Activated CD4-positive, alpha-beta T cell treated with anti-CD3 and anti-CD28 coated beads, Interleukin-2, amount 50 U/mL, for 48 hours (primary cell): Measurements from ENCODE around the gene EEF2K.
"Not testable (repeated sequence)": the region's sequence is repeated elsewhere in the genome, so short reads cannot be mapped to it uniquely, and the experiment has no call there.

Experiments used
- DNase-seq, 2 experiments: peaks; one replicate each; pipeline ENCODE4 v3.0.0-alpha.2; 2020

EEF2K gene

DNA sequence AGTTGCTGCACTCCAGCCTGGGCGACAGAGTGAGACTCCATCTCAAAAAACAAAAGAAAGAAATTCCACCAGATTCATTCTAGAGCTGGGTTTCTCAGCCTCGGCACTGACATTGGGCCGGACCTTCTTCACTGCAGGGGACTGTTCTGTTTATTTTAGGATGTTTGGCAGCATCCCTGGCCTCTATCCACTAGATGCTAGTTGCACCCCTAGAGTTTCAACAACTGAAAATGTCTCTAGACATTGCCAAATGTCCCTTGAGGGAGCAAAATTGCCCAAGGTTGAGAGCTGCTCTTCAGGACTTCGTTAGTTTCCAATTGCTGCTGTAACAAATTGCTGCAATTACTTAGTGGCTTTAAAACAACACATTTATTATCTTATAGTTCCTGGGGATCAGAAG, 7.2 kb downstream of the EEF2K start:
- DNase-seq = no peak

DNA sequence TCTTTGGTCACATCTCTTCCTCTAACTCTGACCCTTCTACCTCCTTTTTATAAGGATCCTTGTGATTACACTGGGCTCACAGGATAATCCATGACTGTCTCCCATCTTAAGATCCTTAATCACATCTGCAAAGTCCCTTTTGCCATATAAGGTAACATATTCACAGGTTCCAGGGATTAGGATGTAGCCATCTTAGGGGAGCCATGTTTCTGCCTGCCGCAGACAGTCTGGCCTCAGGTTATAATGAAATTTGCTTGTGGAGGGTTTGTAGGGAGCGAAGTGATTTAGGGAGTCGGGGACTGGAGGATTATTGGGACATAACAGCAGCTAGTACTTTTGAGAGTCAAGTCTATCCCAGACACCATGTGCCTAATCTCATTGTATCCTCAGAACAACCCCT, 7.7 kb downstream of the EEF2K start:
- DNase-seq = no peak

DNA sequence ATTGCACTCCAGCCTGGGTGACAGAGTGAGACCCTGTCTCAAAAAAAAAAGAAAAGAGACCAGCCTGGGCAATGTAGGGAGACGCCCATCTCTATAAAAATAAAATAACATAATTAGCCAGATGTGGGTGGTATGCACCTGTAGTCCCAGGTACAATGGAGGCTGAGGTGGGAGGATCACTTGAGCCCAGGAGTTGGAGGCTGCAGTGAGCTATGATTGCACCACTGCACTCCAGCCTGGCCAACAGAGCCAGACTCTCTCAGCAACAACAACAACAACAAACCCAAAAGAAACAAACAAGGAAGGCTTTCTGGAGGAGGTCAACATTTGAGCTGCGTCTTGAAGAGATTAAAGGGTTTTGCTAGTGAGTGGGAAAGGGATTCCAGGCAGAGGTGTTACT, 8.3 kb downstream of the EEF2K start:
- DNase-seq = no peak

DNA sequence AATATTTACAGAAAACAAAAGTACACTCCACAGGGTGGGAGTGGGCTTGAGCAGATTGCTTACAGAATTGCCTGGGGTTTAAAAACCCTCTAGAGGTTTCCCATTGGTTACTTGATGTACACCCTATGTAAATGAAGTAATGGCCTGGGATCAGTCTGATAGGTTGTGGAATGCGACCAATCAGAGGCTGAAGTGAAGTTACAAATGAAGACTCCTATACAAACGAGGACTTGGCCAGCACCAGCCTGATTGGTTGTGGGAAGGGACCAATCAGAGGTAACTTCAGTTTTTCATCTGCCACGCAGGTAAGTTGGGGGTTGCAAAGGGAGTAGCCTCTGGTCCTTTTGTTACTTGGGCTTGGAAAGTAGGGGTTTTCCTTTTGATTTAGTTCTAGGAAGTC, 8.8 kb downstream of the EEF2K start:
- DNase-seq = no peak

DNA sequence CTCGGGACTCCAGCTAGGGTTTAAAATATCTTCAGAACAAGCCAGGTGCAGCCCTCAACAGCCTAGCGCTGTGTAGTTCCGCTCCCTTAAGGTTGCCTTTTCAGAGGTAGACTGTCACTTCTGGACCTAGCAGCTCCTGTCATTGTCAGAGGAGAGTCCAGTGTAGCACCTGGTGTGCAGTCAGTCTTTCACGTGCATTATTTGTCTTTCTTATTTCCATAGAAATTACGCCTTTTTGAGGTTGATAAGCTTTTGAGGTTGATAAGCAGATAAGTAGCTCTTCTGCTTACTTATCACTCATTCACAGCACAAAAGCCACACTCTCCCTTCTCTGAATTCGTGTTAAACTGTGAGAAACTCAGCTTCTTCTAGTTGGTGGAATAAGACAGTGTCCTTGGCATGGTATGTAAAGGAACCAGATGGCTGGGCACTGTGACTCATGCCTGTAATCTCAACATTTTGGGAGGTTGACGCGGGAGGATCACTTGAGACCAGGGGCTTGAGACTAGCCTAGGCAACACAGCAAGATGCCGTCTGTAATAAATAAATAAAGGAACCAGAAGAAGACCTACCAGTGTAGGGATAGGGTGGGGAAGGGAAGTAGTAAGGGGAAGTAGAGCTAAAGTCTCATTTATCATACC, 10.2 kb downstream of the EEF2K start:
- no peak for DNase-seq

DNA sequence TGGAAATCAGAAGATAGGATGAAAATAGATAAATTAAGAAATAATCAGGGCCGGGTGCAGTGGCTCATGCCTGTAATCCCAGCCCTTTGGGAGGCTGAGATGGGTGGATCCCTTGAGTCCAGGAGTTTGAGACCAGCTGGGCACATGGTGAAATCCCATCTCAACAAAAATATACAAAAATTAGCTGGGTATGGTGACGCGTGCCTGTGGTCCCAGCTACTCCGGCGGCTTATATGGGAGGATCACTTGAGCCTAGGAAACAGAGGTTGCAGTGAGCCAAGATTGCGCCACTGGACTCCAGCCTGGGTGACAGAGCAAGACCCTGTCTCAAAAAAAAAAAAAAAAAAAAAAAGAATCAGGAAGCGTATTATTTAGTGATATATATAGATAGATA, 10.8 kb downstream of the EEF2K start:
- not testable (repeated sequence) for DNase-seq

DNA sequence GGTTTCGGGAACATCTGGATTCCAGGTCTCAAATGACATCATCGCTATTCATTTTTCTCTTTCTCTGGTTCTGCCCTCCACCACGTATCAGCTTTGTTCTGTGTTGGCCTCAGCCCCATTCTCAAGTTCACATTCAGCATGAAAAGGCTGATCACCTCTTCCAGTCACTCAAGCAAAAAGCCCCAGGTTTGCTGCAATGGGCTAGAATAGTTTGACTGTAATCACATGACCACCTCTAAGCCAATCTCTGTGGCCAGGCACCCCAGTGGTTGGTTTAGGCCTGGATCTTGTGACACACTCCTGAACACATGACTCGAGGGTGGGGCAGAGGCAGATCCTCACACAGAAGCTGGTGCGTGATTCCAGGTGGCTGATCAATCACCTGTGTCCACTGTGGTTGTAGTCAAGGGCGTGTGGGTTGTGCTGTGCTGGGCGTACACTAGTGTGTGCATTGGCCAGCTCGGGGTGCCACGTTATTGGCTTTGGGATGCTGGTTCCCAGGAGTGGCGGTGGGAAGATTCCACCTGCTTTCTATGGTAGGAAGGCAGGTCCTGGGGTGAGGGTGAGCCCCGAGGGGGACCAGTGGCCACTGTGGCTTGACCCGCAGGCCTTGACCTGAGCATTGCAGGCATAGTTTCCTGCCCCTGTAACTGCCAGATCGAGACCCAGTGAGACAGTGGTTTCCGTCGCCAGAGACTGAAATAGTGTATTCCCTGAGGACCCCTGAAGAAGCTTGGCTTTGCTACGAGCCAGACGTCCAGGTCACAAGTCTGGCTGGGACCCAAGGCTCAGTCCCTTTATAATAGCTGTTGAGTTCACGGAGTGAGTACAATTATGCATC, 12.0 kb downstream of the EEF2K start:
- DNase-seq = peak in 1 of 2 experiments; percentile 27

DNA sequence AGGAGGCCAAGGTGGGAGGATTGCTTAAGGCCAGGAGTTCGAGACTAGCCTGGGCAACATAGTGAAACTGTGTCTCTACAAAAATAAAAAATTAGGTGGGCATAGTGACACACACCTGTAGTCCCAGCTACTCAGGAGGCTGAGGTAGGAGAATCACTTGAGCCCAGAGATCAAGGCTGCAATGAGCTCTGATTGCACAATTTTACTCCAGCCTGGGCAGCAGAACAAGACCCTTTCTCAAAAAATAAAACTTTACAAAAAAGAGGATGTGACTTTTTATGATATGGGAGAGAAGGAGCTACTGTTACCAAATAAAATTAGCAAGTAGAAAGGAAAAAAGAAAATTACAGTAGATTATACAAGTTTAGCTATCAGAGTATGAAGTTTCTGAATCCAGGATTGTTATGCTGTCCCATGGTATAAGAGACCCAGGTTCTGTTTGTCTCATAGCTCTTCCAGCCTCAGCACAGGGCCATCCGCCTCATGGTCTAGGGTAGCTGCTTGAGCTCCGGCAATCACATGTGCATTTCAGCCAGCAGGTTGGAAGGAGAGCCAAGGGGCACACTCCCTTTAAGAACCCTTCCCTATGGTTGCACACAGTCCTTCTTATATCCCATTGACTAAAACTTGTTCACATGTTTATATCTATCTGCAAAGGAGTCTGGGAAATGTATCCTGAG, 13.5 kb downstream of the EEF2K start:
- no peak for DNase-seq

DNA sequence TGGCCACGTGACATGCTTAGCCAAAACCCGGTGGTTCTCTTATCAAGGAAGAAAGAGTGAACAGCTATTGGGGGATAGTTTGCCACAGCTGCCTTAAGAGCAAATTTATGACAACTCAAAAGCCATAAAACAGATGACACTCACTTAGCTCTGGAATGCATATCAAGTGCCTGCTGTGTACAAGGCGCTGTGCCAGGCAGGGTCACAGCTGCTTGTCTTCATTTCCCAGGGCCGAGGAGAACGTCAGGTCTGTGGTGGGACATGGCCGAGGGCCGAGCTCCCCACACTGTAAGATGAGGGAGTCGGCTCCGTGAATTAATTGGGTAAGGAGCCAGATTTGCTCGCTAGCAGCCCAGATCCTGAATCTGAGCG, 14.0 kb downstream of the EEF2K start:
- no peak for DNase-seq

DNA sequence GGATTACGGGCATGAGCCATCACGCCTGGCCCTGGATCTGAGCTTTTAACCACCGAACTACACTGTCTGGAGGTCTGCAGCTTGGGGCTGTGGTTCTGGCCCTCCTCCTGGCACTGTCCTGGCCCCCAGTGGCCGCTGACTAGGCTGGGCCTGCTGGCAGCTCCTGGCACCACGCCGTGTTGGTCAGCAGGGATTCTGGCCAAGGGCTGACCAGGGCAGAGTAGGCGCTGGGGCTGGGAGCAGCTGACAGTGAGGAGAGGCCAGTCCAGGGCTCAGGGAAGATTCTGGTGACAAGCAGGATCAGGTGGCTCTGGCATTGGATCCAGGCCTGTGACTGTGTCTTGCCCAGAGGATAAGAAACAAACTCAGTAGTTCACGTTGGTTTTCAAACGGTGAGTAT, 14.6 kb downstream of the EEF2K start:
- DNase-seq = no peak

DNA sequence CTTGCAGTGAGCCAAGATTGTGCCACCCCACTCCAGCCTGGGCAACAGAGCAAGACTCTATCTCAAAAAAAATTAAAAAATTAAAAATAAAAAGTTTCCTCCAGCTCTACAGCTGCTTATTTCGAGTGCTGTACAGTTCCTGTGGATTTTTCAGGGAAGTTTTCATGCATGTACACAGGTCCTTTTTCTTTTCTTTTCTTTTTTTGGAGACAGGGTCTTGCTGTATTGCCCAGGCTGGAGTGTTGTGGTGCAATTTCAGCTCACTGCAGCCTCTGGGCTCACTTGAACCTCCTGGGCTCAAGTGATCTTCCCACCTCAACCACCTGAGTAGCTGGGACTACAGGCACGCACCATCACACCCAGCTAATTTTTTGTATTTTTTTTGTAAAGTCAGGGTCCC, 15.9 kb downstream of the EEF2K start:
- DNase-seq = no peak

DNA sequence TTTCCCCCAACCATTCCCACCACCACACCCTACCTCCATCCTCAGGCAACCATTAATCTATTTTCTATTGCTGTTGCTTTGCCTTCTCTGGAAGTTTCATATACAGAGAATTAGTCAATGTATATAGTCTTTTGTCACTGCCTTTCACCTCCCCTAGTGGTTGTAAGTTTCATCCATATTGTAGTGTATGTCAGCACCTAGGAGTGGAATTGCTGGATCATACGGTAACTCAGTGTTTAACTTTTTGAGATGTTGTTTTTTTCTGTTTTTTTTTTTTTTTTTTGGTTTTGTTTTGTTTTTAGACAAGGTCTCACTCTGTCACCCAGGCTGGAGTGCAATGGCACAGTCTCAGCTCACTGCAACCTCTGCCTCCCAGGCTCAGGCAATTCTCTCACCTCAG, 16.9 kb downstream of the EEF2K start:
- DNase-seq = no peak

DNA sequence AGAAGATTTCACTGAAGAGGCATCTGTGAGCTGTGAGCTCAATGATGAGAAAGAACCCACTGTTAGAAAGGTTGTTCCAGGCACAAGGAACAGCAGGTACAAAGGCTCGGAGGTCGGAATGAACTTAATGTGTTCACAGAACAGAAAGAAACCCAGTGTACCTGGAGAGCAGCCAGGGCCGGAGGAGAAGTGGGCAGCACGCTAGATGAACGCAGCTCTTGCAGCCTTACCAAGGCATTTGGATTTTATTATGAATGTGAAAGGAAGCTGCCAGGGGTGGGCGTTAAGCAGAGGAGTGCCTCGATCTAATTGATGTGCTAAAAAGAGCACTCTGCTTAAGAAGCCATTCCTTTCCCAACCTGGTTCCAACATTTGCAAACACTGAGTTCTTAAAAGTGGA, 19.0 kb downstream of the EEF2K start:
- DNase-seq = no peak

DNA sequence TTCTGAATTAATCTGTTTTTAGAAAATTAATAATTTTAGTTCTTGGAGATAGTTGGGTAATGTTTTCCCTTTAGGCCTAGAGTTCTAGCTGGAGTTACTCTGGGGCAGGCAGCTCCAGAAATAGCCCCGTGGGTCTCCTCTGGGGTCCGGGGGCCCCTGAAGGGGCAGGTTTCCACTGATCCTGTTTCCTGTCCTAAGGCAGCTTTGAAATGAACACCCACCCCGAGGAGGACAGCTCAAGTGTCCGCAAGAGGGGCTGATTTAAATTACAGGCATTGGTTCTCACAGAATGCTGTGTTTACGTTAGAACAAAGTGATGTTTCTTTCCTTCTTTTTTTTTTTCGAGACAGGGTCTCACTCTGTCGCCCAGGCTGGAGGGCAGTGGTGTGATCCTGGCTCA, 23.8 kb downstream of the EEF2K start:
- no peak for DNase-seq

DNA sequence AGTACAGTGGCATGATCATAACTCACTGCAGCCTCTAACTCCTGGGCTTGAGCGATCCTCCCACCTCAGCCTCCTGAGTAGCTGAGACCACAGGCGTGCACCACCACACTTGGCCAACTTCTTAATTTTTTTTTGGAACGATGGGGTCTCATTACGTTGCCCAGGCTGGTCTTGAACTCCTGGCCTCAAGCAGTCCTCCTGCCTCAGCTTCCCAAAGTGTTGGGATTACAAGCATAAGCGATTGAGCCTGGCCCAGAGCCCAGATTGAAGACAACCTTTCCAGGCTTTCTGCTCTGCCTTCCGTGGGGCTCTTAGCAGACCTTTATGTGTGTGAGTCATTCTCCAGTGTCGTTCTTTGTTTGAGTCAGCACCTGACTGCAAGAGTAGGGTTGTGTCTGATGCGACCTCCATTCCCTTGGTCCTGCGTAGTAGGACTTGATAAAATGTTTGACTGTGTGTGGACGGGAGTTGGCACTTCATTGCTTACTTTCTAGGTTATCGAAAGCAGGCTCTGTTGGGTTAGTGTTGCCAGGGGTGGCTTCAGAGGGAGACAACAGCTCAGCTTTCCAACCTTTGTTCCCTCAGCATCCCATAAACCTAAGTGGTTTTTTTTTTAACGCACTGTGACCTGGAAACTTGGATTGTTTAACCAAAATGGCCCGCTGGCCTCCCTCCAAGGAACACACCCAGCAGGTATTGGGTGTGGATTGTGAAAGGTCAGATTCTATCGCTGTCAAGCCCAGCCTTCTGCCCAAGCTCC, 26.4 kb downstream of the EEF2K start:
- DNase-seq = peak; percentile 24 to 52

DNA sequence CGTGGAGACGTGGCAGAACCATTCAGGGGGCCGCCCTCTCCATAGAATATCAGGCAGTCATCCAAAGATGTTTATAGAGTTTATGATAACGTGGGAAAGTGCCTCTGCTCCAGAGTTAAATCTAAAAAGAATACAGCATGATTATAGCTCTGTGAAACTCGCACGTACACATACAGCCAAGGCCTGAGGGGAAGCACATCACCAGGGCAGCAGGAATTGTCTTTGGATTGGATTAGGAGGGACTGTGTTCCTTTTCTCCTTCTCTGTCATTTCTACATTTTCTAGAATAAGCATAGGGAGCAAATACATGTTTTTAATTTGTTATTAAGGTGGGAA, 26.9 kb downstream of the EEF2K start:
- DNase-seq = no peak

DNA sequence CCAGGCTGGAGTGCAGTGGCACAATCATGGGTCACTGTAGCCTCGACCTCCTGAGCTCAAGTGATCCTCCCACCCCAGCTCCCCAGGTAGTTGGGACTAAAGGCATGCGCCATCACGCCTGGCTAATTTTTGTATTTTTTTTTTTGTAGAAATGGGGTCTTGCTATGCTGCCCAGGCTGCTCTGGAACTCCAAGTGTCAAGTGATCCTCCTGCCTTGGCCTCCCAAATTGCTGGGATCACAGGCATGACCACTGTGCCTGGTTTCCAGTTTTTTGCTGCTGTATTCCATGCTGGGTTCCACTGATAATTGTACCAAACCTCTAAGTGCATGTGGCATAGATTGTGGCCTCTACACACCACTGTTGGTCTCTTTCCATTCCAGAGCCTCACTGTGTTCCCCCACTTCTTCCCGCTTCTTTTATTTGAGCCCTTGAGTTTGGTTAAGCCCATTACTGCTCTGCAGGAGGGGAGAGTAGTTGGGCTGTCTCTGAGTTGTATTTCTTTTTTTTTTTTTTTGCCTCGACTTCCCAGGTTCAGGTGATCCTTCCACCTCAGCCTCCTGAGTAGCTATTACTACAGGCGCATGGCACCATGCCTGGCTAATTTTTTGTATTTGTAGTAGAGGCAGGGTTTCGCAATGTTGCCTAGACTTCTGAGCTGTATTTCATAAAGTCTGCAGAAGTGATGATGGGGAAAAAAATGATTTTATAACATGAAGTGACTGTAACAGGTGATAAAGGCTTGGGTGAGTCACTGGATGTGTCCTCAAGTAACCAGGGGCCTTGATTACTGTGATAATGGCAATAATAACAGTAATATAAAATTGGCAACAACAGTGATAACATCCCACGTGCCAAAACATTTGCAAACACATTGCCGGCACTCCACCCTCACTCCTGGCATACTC, 30.0 kb downstream of the EEF2K start:
- no peak for DNase-seq

DNA sequence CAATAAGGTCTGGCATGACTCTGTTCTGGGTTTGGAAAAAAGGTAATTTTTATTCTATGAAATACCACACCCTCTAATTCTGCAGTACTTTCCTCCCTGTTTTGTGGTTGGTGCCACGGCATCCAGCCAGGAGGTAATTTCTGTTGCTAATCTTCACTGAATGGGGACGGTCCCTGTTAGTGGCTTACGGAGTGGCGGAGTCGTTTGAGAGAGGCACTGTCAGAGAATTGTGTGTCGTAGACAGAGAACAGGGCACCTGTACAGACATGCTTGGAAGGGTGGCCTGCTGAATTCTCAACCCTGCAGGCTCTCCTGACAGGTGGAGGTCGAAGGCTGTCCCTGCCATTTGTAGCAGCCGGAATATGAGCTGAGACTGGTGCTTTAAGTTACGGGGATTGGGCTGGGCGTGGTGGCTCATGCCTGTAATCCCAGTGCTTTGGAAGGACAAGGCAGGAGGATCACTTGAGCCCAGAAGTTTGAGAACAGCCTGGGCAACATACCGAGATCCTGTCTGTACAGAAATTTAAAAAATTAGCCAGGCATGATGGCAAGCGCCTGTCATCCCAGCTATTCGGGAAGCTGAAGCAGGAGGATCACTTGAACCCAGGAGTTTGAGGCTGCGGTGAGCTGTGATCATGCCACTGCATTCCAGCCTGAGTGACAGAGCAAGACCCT, 33.2 kb downstream of the EEF2K start:
- no peak for DNase-seq

DNA sequence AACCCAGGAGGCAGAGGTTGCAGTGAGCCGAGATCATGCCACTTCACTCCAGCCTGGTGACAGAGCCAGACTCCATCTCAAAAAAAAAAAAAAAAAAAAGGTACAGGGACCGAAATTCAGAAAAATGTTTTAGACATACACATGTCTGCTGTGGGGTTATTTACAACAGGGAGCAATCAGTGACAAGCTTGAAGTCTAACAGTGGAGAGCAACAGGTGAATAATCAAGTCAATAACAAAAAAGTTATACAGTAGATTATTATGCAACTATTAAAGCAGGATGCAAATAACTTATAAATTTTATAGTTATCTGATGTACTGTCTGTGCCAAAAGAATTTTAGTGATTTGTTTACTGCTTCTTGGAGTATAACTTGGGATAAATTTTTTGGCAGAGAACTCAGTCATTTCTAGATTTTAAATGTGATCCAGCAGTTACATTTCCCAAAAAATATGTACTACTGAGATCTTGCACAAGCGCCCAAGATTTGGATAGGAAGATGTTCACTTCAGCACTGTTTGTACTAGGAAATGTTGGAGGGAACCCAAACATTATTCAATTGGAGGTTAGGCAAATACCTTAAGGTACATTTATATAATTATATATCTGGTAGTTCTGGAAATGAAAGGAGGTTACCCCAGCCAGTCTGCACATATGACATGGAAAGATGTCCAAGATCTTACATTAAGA, 34.1 kb downstream of the EEF2K start:
- no peak for DNase-seq

DNA sequence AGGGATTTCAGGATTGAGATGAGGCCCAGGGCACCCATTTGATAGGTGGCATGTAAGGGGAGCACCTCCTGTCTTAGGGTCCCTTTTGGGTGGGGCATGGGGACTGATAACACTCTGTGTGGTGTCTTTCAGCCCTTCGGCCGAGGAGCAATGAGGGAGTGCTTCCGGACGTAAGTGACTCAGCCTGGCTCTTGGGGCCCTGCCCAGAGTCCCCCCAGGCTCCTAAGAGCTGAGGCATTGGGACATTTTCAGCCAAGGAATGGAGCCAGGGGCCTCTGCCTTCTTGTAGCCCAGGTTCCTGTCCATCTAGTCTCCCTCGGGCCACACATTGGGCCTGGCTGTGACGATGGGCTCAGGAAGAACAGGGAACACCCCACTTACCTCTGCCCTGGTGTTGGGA, 44.4 kb downstream of the EEF2K start:
- no peak for DNase-seq

DNA sequence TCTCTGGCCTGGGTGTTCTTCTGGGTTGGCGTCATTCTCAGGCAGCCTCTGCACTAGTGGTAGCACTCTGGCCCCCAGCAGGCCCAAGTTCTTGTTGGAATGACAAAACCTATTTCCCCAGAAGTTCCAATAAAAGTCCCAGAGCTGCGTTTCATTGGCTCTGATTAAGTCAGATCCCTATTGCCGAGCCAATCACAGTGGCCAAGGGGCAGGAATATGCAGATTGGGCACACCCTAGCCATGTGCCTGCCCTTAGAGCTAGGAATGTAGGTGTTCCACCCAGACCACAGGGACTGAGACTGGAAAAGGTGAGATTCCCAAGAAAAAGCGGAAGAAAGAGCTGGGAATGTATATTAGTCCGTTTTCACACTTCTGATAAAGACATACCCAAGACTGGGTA, 46.2 kb downstream of the EEF2K start:
- DNase-seq = no peak
